ENCODE results near the gene PAX5.
"Not testable (repeated sequence)": the region's sequence is repeated elsewhere in the genome, so short reads cannot be mapped to it uniquely, and the experiment has no call there.

The PAX5 gene

GRCh38 chr9:36880075-36880474 is 154.0 kb downstream of the PAX5 start:
- H3K4me1 ChIP-seq (ENCODE audit: control insufficient read depth, insufficient read depth, low read length): no peaks in the 10 kb centered on the region
- no peaks in the 10 kb centered on the region for H3K36me3 ChIP-seq (ENCODE audit: control insufficient read depth, insufficient read depth, low read length, severe bottlenecking)
- no peak overlapping the region for H3K9ac ChIP-seq (ENCODE audit: low read length)
- H3K27me3 ChIP-seq (replicated peaks; ENCODE audit: control insufficient read depth, insufficient read depth, low read length): peaks cover 69% of the 10 kb centered on the region
- no peak for DNase-seq (ENCODE audit: low read depth)
- H3K9me3 ChIP-seq (ENCODE audit: control insufficient read depth, low read length): peaks cover 25% of the 10 kb centered on the region
- no peak overlapping the region for H3K4me3 ChIP-seq (ENCODE audit: low read length)

- H3K4me1 ChIP-seq (ENCODE audit: control insufficient read depth, insufficient read depth, low read length): no peaks in the 10 kb centered on the region
- H3K4me3 ChIP-seq (ENCODE audit: low read length): no peak overlapping the region
- H3K27me3 ChIP-seq (replicated peaks; ENCODE audit: control insufficient read depth, insufficient read depth, low read length): peaks cover 62% of the 10 kb centered on the region
- H3K36me3 ChIP-seq (ENCODE audit: control insufficient read depth, insufficient read depth, low read length, severe bottlenecking): no peaks in the 10 kb centered on the region
- no peak for DNase-seq (ENCODE audit: low read depth)
- H3K9me3 ChIP-seq (ENCODE audit: control insufficient read depth, low read length): peaks cover 17% of the 10 kb centered on the region
- H3K9ac ChIP-seq (ENCODE audit: low read length): no peak overlapping the region
These were observed 154.8 kb downstream of the PAX5 start for GRCh38 chr9:36878986-36879982.

GRCh38 chr9:36877239-36877638 is 156.8 kb downstream of the PAX5 start:
- Histone ChIP-seq H3K4me3 (ENCODE audit: low read length) (no peak overlapping the region), H3K9me3 (ENCODE audit: control insufficient read depth, low read length) (peaks cover 8% of the 10 kb centered on the region), H3K27me3 (replicated peaks; ENCODE audit: control insufficient read depth, insufficient read depth, low read length) (peaks cover 66% of the 10 kb centered on the region), H3K4me1 (ENCODE audit: control insufficient read depth, insufficient read depth, low read length) (no peaks in the 10 kb centered on the region), H3K36me3 (ENCODE audit: control insufficient read depth, insufficient read depth, low read length, severe bottlenecking) (no peaks in the 10 kb centered on the region), H3K9ac (ENCODE audit: low read length) (no peak overlapping the region)
- DNase-seq (ENCODE audit: low read depth): no peak

- Histone ChIP-seq H3K27me3 (replicated peaks; ENCODE audit: control insufficient read depth, insufficient read depth, low read length) (peaks cover 73% of the 10 kb centered on the region), H3K4me1 (ENCODE audit: control insufficient read depth, insufficient read depth, low read length) (no peaks in the 10 kb centered on the region)
These were observed 158.0 kb downstream of the PAX5 start for GRCh38 chr9:36876056-36876455.

GRCh38 chr9:36874921-36875320 is 159.1 kb downstream of the PAX5 start:
- Histone ChIP-seq H3K36me3 (ENCODE audit: control insufficient read depth, insufficient read depth, low read length, severe bottlenecking) (no peaks in the 10 kb centered on the region), H3K4me1 (ENCODE audit: control insufficient read depth, insufficient read depth, low read length) (no peaks in the 10 kb centered on the region), H3K9ac (ENCODE audit: low read length) (no peak overlapping the region), H3K9me3 (ENCODE audit: control insufficient read depth, low read length) (peaks cover 8% of the 10 kb centered on the region), H3K4me3 (ENCODE audit: low read length) (no peak overlapping the region), H3K27me3 (replicated peaks; ENCODE audit: control insufficient read depth, insufficient read depth, low read length) (peaks cover 75% of the 10 kb centered on the region)
- DNase-seq (ENCODE audit: low read depth): no peak

More at GRCh38 chr9:36876056-36876455, 158.0 kb downstream of the PAX5 start:
- peaks cover 8% of the 10 kb centered on the region for H3K9me3 ChIP-seq (ENCODE audit: control insufficient read depth, low read length)
- no peak for DNase-seq (ENCODE audit: low read depth)
- H3K36me3 ChIP-seq (ENCODE audit: control insufficient read depth, insufficient read depth, low read length, severe bottlenecking): no peaks in the 10 kb centered on the region
- no peak overlapping the region for H3K4me3 ChIP-seq (ENCODE audit: low read length)
- H3K9ac ChIP-seq (ENCODE audit: low read length): no peak overlapping the region

GRCh38 chr9:36874261-36874660 is 159.8 kb downstream of the PAX5 start:
- Histone ChIP-seq H3K36me3 (ENCODE audit: control insufficient read depth, insufficient read depth, low read length, severe bottlenecking) (no peaks in the 10 kb centered on the region), H3K4me3 (ENCODE audit: low read length) (no peak overlapping the region), H3K27me3 (replicated peaks; ENCODE audit: control insufficient read depth, insufficient read depth, low read length) (peaks cover 77% of the 10 kb centered on the region), H3K9me3 (ENCODE audit: control insufficient read depth, low read length) (peaks cover 8% of the 10 kb centered on the region), H3K4me1 (ENCODE audit: control insufficient read depth, insufficient read depth, low read length) (no peaks in the 10 kb centered on the region), H3K9ac (ENCODE audit: low read length) (no peak overlapping the region)
- no peak for DNase-seq (ENCODE audit: low read depth)

- Histone ChIP-seq H3K4me1 (ENCODE audit: control insufficient read depth, insufficient read depth, low read length) (no peaks in the 10 kb centered on the region), H3K27me3 (replicated peaks; ENCODE audit: control insufficient read depth, insufficient read depth, low read length) (peaks cover 76% of the 10 kb centered on the region), H3K9ac (ENCODE audit: low read length) (no peak overlapping the region), H3K36me3 (ENCODE audit: control insufficient read depth, insufficient read depth, low read length, severe bottlenecking) (no peaks in the 10 kb centered on the region), H3K9me3 (ENCODE audit: control insufficient read depth, low read length) (peaks cover 8% of the 10 kb centered on the region), H3K4me3 (ENCODE audit: low read length) (no peak overlapping the region)
- DNase-seq (ENCODE audit: low read depth): peak; percentile 78
These were observed 160.7 kb downstream of the PAX5 start for GRCh38 chr9:36873247-36873875.

GRCh38 chr9:36872641-36873040 is 161.4 kb downstream of the PAX5 start:
- Histone ChIP-seq H3K27me3 (replicated peaks; ENCODE audit: control insufficient read depth, insufficient read depth, low read length) (peaks cover 76% of the 10 kb centered on the region), H3K9me3 (ENCODE audit: control insufficient read depth, low read length) (peaks cover 8% of the 10 kb centered on the region), H3K9ac (ENCODE audit: low read length) (no peak overlapping the region), H3K4me1 (ENCODE audit: control insufficient read depth, insufficient read depth, low read length) (no peaks in the 10 kb centered on the region), H3K4me3 (ENCODE audit: low read length) (no peak overlapping the region), H3K36me3 (ENCODE audit: control insufficient read depth, insufficient read depth, low read length, severe bottlenecking) (no peaks in the 10 kb centered on the region)
- no peak for DNase-seq (ENCODE audit: low read depth)

GRCh38 chr9:36871606-36872005 is 162.5 kb downstream of the PAX5 start:
- Histone ChIP-seq H3K9ac (ENCODE audit: low read length) (no peak overlapping the region), H3K4me1 (ENCODE audit: control insufficient read depth, insufficient read depth, low read length) (no peaks in the 10 kb centered on the region), H3K36me3 (ENCODE audit: control insufficient read depth, insufficient read depth, low read length, severe bottlenecking) (no peaks in the 10 kb centered on the region), H3K27me3 (replicated peaks; ENCODE audit: control insufficient read depth, insufficient read depth, low read length) (peaks cover 73% of the 10 kb centered on the region), H3K4me3 (ENCODE audit: low read length) (no peak overlapping the region), H3K9me3 (ENCODE audit: control insufficient read depth, low read length) (peaks cover 8% of the 10 kb centered on the region)
- no peak for DNase-seq (ENCODE audit: low read depth)

GRCh38 chr9:36870960-36871359 is 163.1 kb downstream of the PAX5 start:
- H3K27me3 ChIP-seq (replicated peaks; ENCODE audit: control insufficient read depth, insufficient read depth, low read length): peaks cover 71% of the 10 kb centered on the region
- no peaks in the 10 kb centered on the region for H3K36me3 ChIP-seq (ENCODE audit: control insufficient read depth, insufficient read depth, low read length, severe bottlenecking)
- H3K9me3 ChIP-seq (ENCODE audit: control insufficient read depth, low read length): peaks cover 6% of the 10 kb centered on the region
- no peak overlapping the region for H3K4me3 ChIP-seq (ENCODE audit: low read length)
- DNase-seq (ENCODE audit: low read depth): no peak
- no peaks in the 10 kb centered on the region for H3K4me1 ChIP-seq (ENCODE audit: control insufficient read depth, insufficient read depth, low read length)
- H3K9ac ChIP-seq (ENCODE audit: low read length): no peak overlapping the region

- not testable (repeated sequence) for DNase-seq (ENCODE audit: low read depth); H3K36me3 ChIP-seq (ENCODE audit: control insufficient read depth, insufficient read depth, low read length, severe bottlenecking); H3K4me1 ChIP-seq (ENCODE audit: control insufficient read depth, insufficient read depth, low read length); H3K9ac ChIP-seq (ENCODE audit: low read length); H3K9me3 ChIP-seq (ENCODE audit: control insufficient read depth, low read length); H3K4me3 ChIP-seq (ENCODE audit: low read length)
- H3K27me3 ChIP-seq (replicated peaks; ENCODE audit: control insufficient read depth, insufficient read depth, low read length): peaks cover 76% of the 10 kb centered on the region
These were observed 164.5 kb downstream of the PAX5 start for GRCh38 chr9:36869605-36870004.
